GM11168 (cell line): ENCODE measurements around the gene EMX2.

ENCODE experiments used
- in situ Hi-C: fragments of 300-500 bp; cut with MboI; formaldehyde crosslinking; loops from one replicate; pipeline ENCODE4 v1.12.0; 2022; ENCODE audit warnings: low sequenced_read_pairs; ENCODE audit not compliant: unreplicated experiment

The EMX2 gene

GRCh38 chr10:117541909-117542705 lies 439 bp upstream of the EMX2 start:
- in situ Hi-C loops, result loop anchor here (25.0 kb wide), 1 partner anchor 695 kb away; no protein-coding TSS in a partner anchor

GRCh38 chr10:117543225-117544003 lies 868 bp downstream of the EMX2 start:
- in situ Hi-C loops, result loop anchor here (25.0 kb wide), 1 partner anchor 694 kb away; no protein-coding TSS in a partner anchor

DNA sequence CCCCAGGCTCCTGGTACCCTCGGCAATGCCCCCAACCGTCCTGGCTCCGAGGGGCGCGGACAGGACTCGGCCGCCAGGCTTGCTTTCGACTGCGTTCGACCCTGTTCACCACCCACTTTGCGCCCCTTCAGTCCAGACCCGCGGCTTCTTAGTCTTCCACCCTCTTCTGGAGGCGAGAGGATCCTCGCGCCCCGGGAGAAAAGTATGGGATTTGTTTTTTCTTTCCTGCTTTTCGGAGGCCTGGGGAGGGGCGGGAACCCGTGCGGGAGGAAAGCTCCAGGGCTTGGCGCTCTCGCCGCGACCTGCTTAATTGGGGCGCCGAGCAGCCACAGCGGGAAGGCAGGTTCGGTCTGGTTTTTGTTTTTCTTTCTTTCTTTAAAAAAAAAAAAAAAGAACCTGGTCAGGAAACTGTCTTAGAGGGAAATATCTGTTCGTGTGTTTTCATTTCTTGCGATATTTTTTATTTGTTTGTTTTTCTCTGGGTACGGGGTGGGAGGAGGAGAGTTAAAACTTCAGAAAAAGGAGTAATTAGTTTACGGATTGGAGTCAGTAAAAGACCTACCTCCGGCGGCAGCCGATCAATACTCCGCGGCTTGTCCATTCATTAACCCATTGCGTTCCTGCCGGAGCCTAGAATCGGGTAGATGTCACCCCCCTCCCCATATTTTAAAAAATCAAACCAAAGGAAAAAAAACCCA lies 1.6 kb downstream of the EMX2 start:
- in situ Hi-C loops, result loop anchor here (25.0 kb wide), 1 partner anchor 693 kb away; no protein-coding TSS in a partner anchor

- in situ Hi-C loops, result loop anchor here (25.0 kb wide), 1 partner anchor 693 kb away; no protein-coding TSS in a partner anchor
These were observed 2.2 kb downstream of the EMX2 start for GRCh38 chr10:117544711-117545140.

DNA sequence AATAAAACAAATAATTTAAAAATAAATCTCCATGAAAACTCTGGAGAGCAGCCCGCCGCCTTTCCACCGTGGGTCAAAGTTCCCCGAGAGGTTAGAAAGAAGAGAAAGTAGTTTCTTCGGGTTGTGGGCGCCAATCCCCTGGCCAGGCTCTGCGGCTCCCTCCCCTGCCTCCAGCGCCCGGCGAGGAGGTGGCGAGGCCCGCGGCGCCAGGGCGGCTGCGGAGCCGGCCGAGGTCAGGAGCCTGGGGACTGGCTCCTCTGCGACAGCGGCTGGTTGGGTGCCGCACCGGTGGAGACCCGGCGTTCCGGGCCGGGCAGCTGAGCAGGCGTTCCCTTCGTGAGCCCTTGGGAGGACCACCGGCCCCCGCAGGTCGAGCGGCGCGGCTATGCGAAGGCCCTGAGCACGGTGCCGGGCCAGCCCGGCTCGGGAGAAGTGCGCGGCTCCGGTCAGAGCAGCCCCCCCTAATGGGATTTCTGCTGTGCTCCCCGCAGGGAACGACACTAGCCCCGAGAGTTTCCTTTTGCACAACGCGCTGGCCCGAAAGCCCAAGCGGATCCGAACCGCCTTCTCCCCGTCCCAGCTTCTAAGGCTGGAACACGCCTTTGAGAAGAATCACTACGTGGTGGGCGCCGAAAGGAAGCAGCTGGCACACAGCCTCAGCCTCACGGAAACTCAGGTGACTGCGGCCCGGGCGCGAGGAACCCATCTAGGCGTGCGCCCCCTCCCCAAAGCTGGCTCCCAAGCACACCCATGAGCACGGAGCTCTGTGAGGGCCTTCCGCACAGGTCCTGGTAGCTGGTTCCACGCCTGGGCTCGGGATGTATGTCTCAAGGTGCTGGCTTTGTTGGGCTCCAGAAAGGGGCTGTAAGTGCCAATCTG lies 2.8 kb downstream of the EMX2 start:
- in situ Hi-C loops, result loop anchor here (25.0 kb wide), 1 partner anchor 692 kb away; no protein-coding TSS in a partner anchor

- in situ Hi-C loops, result loop anchor here (25.0 kb wide), 1 partner anchor 691 kb away; no protein-coding TSS in a partner anchor
These were observed 3.6 kb downstream of the EMX2 start for GRCh38 chr10:117546020-117546580.

DNA sequence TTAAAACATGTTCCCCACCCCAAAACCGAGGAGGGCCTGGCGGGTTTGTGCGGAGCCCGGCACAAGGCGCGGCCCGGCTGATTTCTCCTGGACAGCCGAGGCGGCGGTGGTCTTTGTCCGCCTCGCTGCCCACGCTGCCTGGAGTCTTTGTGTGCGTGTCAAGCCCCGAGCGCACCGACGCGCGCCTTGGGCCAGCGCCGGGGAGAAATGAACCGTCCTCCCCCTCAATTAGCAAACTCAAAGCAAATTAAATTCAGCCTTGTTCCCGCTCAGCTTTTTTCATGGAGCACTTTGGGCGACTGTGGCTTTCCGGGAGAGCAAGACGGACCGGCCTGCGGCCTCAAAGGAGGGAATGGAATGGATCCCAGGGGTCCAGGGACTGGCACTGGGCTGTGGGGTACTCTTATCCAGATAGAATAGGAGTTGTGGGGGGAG lies 4.1 kb downstream of the EMX2 start:
- in situ Hi-C loops, result loop anchor here (25.0 kb wide), 1 partner anchor 691 kb away; no protein-coding TSS in a partner anchor

DNA sequence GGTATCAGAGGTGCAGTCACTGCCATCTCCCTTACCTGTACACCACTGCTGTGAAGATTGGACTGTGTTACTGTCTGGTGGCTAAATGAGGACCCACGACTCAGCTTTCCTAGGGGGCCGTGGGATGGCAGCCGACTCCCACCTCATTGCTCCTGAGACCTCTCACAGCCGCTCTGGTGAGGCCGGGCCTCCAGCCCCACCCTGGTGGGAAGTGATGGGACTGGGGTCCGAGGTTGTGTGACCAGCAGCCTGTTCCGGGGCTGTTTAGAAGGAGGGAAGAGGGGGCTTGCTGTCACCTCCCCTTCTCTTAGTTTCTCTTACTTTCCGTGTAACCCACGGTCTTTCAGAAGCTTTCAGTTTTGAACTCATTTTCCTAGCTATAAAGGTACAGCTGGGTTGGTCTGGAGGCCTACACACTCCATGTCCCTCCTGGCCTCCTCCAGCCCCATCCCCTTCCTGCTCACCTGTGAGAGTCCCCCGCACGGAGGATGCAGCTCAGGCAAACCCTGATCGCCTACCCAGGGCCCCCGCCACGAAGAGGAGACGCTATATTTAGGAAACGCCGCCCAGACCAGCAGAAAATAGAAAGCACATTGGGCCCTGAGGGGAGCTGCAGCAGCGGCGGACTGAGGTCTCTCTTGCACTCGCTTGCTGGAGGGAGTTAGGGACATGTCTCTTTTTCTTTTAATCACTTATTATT lies 4.6 kb downstream of the EMX2 start:
- in situ Hi-C loops, result loop anchor here (25.0 kb wide), 1 partner anchor 690 kb away; no protein-coding TSS in a partner anchor

GRCh38 chr10:117547716-117548668 lies 5.4 kb downstream of the EMX2 start:
- in situ Hi-C loops, result loop anchor here (25.0 kb wide), 1 partner anchor 689 kb away; no protein-coding TSS in a partner anchor

DNA sequence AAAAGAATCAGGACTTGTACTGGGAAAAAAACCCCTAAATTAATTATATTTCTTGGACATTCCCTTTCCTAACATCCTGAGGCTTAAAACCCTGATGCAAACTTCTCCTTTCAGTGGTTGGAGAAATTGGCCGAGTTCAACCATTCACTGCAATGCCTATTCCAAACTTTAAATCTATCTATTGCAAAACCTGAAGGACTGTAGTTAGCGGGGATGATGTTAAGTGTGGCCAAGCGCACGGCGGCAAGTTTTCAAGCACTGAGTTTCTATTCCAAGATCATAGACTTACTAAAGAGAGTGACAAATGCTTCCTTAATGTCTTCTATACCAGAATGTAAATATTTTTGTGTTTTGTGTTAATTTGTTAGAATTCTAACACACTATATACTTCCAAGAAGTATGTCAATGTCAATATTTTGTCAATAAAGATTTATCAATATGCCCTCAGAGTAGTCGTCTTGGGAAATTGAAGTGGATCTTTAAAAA lies 6.6 kb downstream of the EMX2 start:
- in situ Hi-C loops, result loop anchor here (25.0 kb wide), 1 partner anchor 688 kb away; no protein-coding TSS in a partner anchor

GRCh38 chr10:117550076-117550475 lies 7.5 kb downstream of the EMX2 start:
- in situ Hi-C loops, result no loop called here

DNA sequence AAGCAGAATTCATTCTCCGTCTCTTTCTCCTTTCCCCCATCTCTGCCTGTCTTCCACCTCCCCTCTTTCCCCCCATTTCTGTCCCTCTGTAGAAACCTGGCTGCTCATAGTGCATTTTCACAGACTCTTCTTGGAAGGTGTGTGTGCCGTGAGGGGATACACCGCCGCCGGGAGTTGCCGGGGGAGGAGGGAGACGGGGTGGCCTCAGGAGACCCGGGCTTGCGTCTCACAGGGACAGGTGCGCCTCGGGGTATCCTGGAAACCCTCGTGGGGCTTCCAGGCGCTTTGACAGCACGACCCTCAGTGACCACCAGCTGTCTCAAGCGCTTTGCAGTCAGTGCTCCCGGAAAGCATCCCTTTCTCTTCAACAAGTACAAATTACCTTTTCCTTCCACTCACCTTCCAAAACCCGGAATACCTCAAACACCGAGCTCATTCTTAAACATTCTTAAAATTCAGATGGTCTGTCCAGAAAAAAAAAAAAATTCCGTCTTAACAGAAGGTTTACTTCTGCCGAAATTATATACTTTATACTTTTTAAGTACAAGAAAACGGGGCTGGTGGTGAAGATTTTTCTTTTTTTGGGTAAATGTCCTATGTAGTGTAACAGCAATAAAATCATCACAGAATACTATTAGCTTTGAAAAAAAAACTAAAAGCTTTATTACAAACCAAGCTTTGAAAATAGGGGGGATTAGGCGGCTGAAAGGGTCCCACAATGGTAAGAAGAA lies 8.2 kb downstream of the EMX2 start:
- in situ Hi-C loops, result no loop called here

GRCh38 chr10:117551330-117552155 lies 9.0 kb downstream of the EMX2 start:
- in situ Hi-C loops, result no loop called here

- in situ Hi-C loops, result no loop called here
These were observed 9.6 kb downstream of the EMX2 start for GRCh38 chr10:117552156-117552631.

DNA sequence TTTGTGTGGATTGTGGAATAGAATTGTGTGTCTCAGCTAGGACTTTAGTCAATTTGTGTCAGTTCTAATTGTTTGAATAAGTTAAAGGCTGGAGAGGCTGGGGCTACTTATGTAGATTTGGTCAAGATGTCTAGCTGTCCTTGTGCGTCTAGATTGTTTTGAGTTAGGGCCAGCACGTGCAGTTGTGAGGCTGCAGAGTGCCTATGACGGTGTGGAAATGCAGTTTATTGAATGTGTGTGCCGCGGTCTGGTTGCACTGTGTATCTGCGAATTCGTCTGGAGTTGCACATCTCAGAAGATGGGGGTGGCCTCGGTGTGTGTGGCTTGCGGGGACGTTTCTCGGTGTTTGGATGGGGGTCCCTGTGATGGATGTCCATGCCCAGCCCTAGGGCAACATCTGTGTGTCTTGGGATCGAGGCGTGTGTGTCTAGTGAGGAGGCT lies 10.2 kb downstream of the EMX2 start:
- in situ Hi-C loops, result no loop called here
